GM04503 (cell line): ENCODE data around the gene PPP1R37.

Experiments used
- DNase-seq: peaks from one replicate; pipeline ENCODE4 v3.0.0-alpha.2; 2012; ENCODE audit warnings: low read depth

The PPP1R37 gene

GRCh38 chr19:45170146-45171106 is 77.4 kb downstream of the PPP1R37 start:
- no peak for DNase-seq

GRCh38 chr19:45171211-45171623 is 78.2 kb downstream of the PPP1R37 start:
- DNase-seq, result no peak

GRCh38 chr19:45172173-45172572 is 79.2 kb downstream of the PPP1R37 start:
- no peak for DNase-seq

GRCh38 chr19:45172611-45173208 is 79.7 kb downstream of the PPP1R37 start:
- DNase-seq, result no peak

GRCh38 chr19:45173816-45174215 is 80.8 kb downstream of the PPP1R37 start:
- peak; percentile 70 for DNase-seq

GRCh38 chr19:45175515-45176345 is 82.8 kb downstream of the PPP1R37 start:
- DNase-seq, result no peak

- peak; percentile 23 for DNase-seq
Observed at GRCh38 chr19:45177817-45178261, 84.9 kb downstream of the PPP1R37 start, which contains the start of gene TRAPPC6A. Gene TRAPPC6A (minus strand): TSS chr19:45178237. CDS start chr19:45178218, 19 bp downstream.

GRCh38 chr19:45178262-45179071 is 85.5 kb downstream of the PPP1R37 start, which contains the start of gene BLOC1S3:
Gene BLOC1S3 (plus strand): TSS chr19:45178784. CDS start chr19:45179297, 513 bp downstream.
- peak; percentile 100 for DNase-seq

GRCh38 chr19:45179072-45179891 is 86.3 kb downstream of the PPP1R37 start:
- no peak for DNase-seq

GRCh38 chr19:45179892-45180370 is 87.0 kb downstream of the PPP1R37 start:
- DNase-seq, result no peak

GRCh38 chr19:45180936-45181335 is 88.0 kb downstream of the PPP1R37 start:
- no peak for DNase-seq

- no peak for DNase-seq
Observed at GRCh38 chr19:45182758-45183157, 89.8 kb downstream of the PPP1R37 start.

GRCh38 chr19:45184115-45184514 is 91.1 kb downstream of the PPP1R37 start:
- DNase-seq, result no peak

- no peak for DNase-seq
Observed at GRCh38 chr19:45186509-45187334, 93.7 kb downstream of the PPP1R37 start.

- no peak for DNase-seq
Observed at GRCh38 chr19:45187421-45188100, 94.6 kb downstream of the PPP1R37 start.

GRCh38 chr19:45189971-45190370 is 97.0 kb downstream of the PPP1R37 start:
- no peak for DNase-seq

- DNase-seq, result no peak
Observed at GRCh38 chr19:45191375-45191774, 98.4 kb downstream of the PPP1R37 start.

GRCh38 chr19:45195764-45196163 is 102.8 kb downstream of the PPP1R37 start:
- DNase-seq, result peak; percentile 45
